ENCODE measurements around the gene AHNAK2.

Gene AHNAK2

GRCh38 chr14:104936361-104937155, 41.6 kb downstream of the AHNAK2 start:
- DNase-seq, result no peak

GRCh38 chr14:104935955-104936354, 42.2 kb downstream of the AHNAK2 start:
- no peak for DNase-seq

- no peak for DNase-seq
Measured at GRCh38 chr14:104935026-104935650, 43.0 kb downstream of the AHNAK2 start.

- DNase-seq, result no peak
Measured at GRCh38 chr14:104933746-104934733, 44.1 kb downstream of the AHNAK2 start.

GRCh38 chr14:104932676-104933631, 45.2 kb downstream of the AHNAK2 start:
- peak; percentile 62 to 70 for DNase-seq

GRCh38 chr14:104931771-104932675, 46.2 kb downstream of the AHNAK2 start:
- no peak for DNase-seq

- DNase-seq, result no peak
Measured at GRCh38 chr14:104931304-104931770, 46.8 kb downstream of the AHNAK2 start.

- DNase-seq, result no peak
Measured at GRCh38 chr14:104930526-104931303, 47.5 kb downstream of the AHNAK2 start.

- no peak for DNase-seq
Measured at GRCh38 chr14:104929268-104930230, 48.6 kb downstream of the AHNAK2 start.

GRCh38 chr14:104928391-104929133, 49.6 kb downstream of the AHNAK2 start:
- no peak for DNase-seq

GRCh38 chr14:104927901-104928300, 50.3 kb downstream of the AHNAK2 start:
- DNase-seq, result no peak

GRCh38 chr14:104927432-104927816, 50.8 kb downstream of the AHNAK2 start:
- no peak for DNase-seq

GRCh38 chr14:104926619-104927431, 51.3 kb downstream of the AHNAK2 start:
- no peak for DNase-seq

GRCh38 chr14:104925855-104926609, 52.1 kb downstream of the AHNAK2 start:
- no peak for DNase-seq

- DNase-seq, result no peak
Measured at GRCh38 chr14:104925214-104925854, 52.8 kb downstream of the AHNAK2 start.

All from SW 1271 (cell line).